ENCODE measurements around the gene PMEL.
"Not testable (repeated sequence)": the region's sequence is repeated elsewhere in the genome, so short reads cannot be mapped to it uniquely, and the experiment has no call there.

The PMEL gene

DNA sequence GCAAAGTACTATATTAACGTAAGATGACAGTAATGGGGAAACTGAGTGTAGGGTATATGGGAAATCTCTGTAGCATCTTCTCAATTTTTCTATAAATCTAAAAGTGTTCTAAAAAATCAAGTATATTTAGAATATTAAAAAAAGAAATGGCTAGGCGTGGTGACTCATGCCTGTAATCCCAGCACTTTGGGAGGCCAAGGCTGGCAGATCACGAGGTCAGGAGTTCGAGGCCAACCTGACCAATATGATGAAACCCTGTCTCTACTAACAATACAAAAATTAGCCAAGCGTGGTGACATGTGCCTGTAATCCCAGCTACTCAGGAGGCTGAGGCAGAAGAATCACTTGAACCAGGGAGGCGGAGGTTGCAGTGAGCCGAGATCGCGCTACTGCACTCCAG is 42.2 kb downstream of the PMEL start:
- not testable (repeated sequence) for DNase-seq (ENCODE audit: low read depth in 2 of 2)

DNA sequence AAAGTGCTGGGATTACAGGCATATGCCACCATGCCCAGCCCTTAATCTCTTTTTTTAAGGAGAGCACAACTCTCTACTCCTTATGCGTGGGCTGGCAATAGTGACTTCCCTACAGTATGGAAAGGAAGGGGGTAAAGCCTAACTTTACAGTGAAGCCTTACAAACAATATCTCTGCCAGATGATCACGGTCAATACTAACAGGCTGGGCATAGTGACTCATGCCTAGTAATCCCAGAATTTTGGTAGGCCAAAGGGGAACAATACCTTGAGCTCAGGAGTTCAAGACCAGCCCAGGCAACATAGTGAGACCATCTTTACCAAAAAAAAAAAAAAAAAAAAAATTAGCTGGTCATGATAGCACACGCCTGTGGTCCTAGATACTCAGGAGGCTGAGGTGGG is 43.7 kb downstream of the PMEL start:
- no peak for DNase-seq (ENCODE audit: low read depth in 2 of 2)

DNA sequence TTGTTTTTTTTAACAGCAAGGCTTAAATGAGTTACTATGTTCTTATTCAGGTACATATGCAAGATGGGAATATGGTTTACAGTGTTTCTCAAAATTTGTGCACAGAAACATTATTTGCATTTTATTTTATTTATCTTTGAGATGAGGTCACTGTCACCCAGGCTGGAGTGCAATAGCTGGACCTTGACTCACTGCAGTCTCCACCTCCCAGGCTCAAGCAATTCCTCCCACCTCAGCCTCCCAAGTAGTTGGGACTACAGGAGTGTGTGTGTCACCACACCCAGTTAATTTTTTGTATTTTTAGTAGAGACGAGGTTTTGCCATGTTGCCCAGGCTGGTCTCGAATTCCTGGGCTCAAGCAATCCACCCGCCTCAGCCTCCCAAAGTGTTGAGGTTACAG is 46.8 kb downstream of the PMEL start:
- not testable (repeated sequence) for DNase-seq (ENCODE audit: low read depth in 2 of 2)

GRCh38 chr12:55915482-55915859 is 50.4 kb downstream of the PMEL start:
- DNase-seq (ENCODE audit: low read depth in 2 of 2): no peak

DNA sequence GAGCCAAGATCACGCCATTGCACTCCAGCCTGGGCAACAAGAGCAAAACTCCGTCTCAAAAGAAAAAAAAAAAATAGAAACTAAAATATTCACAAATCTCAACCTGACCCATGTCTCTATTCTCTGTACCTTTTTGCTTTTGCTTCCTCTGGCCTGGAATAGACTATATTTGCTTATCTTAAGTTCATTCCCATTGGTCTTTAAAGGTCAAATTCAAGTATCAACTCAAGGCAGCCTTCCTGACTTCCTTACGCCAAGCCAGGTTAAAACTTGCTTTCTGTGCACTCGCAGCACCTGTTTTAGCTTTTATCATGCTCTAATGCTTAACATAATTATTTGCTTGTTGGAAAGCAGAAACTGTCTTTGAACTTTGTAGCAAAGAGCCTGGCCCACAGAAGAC is 52.9 kb downstream of the PMEL start:
- DNase-seq (ENCODE audit: low read depth in 2 of 2): no peak

DNA sequence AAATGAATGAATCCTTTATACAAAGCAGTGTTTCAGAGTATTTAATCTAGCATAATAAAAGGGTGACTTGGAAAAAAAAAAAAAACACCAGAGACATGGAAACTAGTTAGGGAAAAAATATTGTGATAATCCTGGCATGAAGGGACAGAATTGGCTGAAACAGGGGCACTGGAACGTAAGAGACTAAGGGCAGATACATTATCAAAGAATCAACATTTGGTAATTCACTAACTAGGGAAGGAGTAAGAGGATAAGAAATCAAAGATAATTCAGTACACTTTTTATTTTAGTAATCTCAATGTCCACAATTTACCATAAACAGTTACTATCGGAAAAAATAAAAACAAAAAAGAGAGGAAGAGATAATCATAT is 56.3 kb downstream of the PMEL start:
- DNase-seq (ENCODE audit: low read depth in 2 of 2): no peak

GRCh38 chr12:55908726-55909512 is 56.9 kb downstream of the PMEL start:
- no peak for DNase-seq (ENCODE audit: low read depth in 2 of 2)

DNA sequence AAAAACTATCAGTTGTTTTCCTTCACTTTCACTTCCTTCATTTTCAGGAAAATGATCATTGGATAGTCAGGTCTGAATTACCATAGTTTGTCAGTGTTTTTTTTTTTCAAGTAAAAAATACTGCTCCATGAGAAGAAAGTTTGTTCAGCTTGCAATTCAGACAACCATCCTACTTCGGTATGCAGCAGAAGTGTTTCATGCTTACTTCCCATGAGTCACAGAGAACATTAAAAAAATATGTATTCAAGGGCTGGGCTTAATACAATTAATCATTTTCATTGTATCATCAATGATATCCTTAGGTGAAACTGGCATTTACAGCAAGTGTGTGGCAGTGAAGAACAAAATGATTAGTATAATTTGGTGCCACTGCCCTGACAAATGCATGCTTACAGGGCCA is 59.8 kb downstream of the PMEL start:
- DNase-seq (ENCODE audit: low read depth in 2 of 2): peak in 1 of 2 experiments; percentile 36

Data from fibroblast of skin of left quadriceps (primary cell).